ENCODE measurements around the gene ANKS3.
A peak's percentile ranks its signal among the peaks of the same experiment; 100 is the strongest.

Gene ANKS3

DNA sequence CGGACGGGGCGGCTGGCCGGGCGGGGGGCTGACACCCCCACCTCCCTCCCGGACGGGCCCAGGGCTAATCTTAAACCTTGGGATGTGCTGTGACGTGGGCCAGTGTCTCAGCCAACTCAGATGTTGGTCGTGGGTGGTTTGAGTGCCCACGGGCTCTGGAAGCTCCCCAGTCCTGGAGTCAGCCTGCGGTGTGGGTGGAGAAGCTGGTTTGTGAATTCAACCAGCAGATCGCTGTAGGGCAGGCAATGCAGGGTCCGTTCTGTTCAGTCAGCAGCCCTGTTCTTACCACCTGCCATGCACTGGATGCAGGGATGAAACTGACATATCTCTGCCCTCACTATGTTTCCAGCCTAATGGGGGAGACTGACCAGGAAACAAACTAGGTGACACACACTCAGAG, 40.9 kb upstream of the ANKS3 start:
- H3K4me3 ChIP-seq (ENCODE audit: low read depth, low read length): no peak overlapping the region
- TF ChIP-seq, protein P1, sequence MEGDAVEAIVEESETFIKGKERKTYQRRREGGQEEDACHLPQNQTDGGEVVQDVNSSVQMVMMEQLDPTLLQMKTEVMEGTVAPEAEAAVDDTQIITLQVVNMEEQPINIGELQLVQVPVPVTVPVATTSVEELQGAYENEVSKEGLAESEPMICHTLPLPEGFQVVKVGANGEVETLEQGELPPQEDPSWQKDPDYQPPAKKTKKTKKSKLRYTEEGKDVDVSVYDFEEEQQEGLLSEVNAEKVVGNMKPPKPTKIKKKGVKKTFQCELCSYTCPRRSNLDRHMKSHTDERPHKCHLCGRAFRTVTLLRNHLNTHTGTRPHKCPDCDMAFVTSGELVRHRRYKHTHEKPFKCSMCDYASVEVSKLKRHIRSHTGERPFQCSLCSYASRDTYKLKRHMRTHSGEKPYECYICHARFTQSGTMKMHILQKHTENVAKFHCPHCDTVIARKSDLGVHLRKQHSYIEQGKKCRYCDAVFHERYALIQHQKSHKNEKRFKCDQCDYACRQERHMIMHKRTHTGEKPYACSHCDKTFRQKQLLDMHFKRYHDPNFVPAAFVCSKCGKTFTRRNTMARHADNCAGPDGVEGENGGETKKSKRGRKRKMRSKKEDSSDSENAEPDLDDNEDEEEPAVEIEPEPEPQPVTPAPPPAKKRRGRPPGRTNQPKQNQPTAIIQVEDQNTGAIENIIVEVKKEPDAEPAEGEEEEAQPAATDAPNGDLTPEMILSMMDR (IDR thresholded peaks at IDR 0.05; ENCODE audit: low read depth, low read length): no peak

DNA sequence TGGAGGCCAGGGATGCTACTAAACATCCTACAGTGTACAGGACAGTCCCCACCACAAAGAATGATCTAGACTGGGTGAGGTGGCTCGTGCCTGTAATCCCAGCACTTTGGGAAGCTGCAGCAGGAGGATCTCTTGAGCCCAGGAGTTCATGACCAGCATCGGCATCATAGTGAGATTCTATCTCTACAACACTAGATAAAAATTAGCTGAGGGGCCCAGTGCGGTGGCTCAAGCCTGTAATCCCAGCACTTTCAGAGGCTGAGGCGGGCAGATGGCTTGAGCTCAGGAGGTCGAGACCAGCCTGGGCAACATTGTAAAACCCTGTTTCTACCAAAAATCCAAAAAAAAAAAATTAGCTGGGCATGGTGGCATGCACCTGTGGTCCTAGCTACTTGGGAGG, 38.3 kb upstream of the ANKS3 start:
- TF ChIP-seq, protein P1 (IDR thresholded peaks at IDR 0.05; ENCODE audit: low read depth, low read length): no peak
- no peak overlapping the region for H3K4me3 ChIP-seq (ENCODE audit: low read depth, low read length)

DNA sequence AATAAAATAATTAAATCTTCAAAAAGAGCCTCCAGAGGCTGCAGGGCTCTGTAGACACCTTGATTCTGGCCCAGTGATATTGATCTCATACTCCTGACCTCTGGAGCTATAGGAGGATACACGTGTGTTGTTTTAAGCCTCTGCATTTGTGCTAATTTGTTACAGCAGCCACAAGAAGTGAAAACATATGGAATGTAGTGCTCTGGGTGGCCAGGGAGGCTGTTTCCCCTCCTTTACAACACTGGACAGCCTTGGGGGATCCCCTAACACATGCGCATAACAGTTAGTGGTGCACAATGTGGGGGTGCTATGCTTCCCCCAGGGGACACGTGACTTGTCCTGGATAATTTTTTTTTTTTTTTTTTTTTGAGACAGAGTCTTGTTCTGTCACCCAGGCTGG, 37.6 kb upstream of the ANKS3 start:
- TF ChIP-seq, protein P1 (IDR thresholded peaks at IDR 0.05; ENCODE audit: low read depth, low read length): no peak

DNA sequence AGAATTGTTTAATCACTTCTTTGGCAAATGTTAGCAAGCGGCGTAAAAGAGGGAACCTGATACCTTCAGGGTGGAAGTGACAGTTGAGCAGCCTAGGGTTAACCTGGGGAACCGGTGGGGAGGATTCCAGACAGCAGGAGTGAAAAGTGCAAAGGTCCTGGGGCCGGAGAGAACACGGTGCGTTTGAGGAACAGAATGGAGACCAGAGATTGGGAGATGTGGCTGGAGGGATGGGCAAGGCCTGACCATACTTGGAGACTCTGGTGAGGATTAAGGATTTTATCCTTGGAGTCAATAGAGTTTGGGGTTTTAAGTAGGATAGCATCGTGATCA, 35.2 kb upstream of the ANKS3 start:
- H3K4me3 ChIP-seq (ENCODE audit: low read depth, low read length): peak overlapping the region; percentile 54; the same call in 1 of the 2 replicates
- TF ChIP-seq, protein P1 (IDR thresholded peaks at IDR 0.05; ENCODE audit: low read depth, low read length): no peak

More for the DNA sequence above, 37.6 kb upstream of the ANKS3 start:
- H3K4me3 ChIP-seq (ENCODE audit: low read depth, low read length): no peak overlapping the region

DNA sequence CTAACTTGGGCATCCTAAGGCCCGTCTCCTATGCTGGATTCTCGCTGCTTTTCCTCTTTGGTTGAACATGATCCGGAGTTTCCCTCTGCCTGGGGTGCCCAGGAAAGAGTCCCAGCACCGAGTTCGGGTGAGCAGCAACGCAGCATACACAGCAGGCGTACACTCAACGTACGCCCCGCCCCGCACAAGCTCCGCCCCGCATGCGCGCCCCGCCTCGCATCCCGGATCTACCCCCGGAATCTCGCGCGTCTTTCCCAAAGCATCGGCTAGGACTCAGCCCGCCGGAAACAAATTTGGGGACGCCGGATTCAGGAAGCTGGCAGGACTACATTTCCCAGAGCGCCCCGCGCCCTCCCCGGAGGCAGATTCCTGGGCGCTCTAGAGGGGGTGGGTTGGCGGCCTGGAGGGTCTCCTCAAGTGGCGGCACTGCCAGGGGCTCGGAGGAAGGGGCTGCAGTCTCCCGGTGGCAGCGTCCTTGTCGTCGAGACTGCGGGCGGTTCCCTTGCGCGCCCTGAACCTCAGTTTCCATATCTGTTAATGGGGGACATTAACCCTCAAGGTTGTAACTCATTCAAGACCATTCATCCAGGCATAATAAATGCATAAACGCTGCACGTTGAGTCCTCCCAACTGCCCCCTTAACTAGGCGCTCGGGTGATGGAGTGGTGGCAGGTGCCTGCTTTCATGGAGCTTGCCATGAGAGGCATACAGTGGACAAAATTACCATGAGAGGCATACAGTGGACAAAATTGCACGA, 34.7 kb upstream of the ANKS3 start:
- H3K4me3 ChIP-seq (ENCODE audit: low read depth, low read length): peak overlapping the region; percentile 54
- TF ChIP-seq, protein P1 (IDR thresholded peaks at IDR 0.05; ENCODE audit: low read depth, low read length): no peak

DNA sequence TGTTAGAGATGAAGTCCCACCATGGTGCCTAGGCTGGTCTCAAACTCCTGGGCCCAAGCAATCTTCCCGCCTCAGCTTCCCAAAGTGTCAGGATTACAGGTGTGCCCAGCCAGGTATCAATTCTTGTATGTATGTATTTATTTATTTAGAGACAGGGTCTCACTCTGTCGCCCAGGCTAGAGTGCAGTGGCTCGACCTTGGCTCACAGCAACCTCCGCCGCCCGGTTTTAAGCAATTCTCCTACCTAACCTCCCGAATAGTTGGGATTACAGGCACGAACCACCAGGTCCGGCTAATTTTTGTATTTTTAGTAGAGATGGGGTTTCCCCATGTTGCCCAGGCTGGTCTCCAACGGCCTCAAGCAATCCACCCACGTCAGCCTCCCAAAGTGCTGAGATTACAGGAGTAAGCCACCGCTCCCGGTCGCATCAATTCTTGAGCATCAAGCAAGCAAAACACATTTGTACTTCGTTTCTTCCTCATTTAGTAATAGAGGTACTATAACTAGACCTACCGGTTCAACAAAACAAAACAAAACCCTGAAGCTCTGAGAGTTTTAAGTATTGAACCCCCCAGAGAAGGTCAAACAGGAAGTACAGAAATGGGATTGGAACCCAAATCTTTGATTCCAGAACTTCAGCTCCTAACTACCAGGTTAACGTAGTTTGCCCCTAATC, 33.9 kb upstream of the ANKS3 start:
- TF ChIP-seq, protein P1 (IDR thresholded peaks at IDR 0.05; ENCODE audit: low read depth, low read length): no peak
- H3K4me3 ChIP-seq (ENCODE audit: low read depth, low read length): peak overlapping the region; percentile 54
